ENCODE results near the gene NEDD4L. TPM values are rescaled to one million over a fixed set of nuclear protein-coding genes. Genes with fewer than 3 reads are reported as not detected.

Gene NEDD4L
- total and polyA plus RNA-seq, 2 experiments from 2014 or later, result 36.2 to 72.3 TPM

DNA sequence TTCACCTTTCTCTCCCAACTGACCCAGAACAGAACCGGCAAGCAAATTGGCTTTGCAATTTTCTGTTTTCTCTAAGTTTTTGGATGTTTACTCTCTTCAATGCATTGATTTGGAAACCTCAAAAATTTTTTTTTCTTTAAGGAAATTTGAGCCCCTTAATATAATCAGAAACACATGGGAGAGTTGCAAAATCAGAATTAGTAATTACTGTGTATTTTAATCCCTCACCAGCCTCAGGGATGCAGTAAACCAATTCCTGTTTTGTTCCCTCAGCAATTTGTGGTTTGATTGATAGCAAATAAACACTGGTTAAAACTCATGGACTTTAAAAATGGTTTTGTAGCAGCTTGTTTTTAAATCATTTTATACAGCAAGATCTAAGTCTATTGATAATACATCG, 281.5 kb downstream of the NEDD4L start:
- no peak for DNase-seq (ENCODE audit: low spot score)
- Mint-ChIP-seq H3K4me1 (no peaks in the 10 kb centered on the region), H3K9me3 (no peaks in the 10 kb centered on the region), H3K27me3 (ENCODE audit: insufficient read depth, low read depth, poor library complexity) (no peaks in the 10 kb centered on the region), H3K4me3 (no peak overlapping the region), H3K27ac (0 out of 2 replicates have a peak overlapping the region, but pooled peaks have one; percentile 6), H3K36me3 (ENCODE audit: low read depth) (peaks cover 22% of the 10 kb centered on the region)
- Histone ChIP-seq H3K9me2 (ENCODE audit: insufficient read depth) (no peaks in the 10 kb centered on the region), H3K4me3 (no peak overlapping the region), H3K27ac (ENCODE audit: low read depth) (no peak overlapping the region), H3K4me2 (no peak overlapping the region), H4K20me1 (replicated peaks; ENCODE audit: insufficient read depth) (0 out of 2 replicates have a peak, but pooled peaks cover 3% of the 10 kb centered on the region), H3F3A (replicated peaks; ENCODE audit: low read depth) (no peaks in the 10 kb centered on the region), H3K36me3 (ENCODE audit: insufficient read depth) (peaks cover 13% of the 10 kb centered on the region; the same call in 1 of the 2 replicates), H3K4me1 (ENCODE audit: insufficient read depth) (no peaks in the 10 kb centered on the region), H2AFZ (no peak overlapping the region), H3K79me2 (replicated peaks; ENCODE audit: insufficient read depth) (no peaks in the 10 kb centered on the region), H3K27me3 (ENCODE audit: insufficient read depth) (no peaks in the 10 kb centered on the region)
- no peak for ATAC-seq
- TF ChIP-seq CREB1 (CRISPR knock-in tag; IDR thresholded peaks at IDR 0.05; ENCODE audit: low read depth), result no peak
- no peak for TF ChIP-seq NANOG (IDR thresholded peaks at IDR 0.05; ENCODE audit: borderline replicate concordance)
- TF ChIP-seq ZNF331 (CRISPR knock-in tag; IDR thresholded peaks at IDR 0.05; ENCODE audit: low read depth), result no peak
- no peak for TF ChIP-seq EZH2 (IDR thresholded peaks at IDR 0.05; ENCODE audit: low read depth, unreplicated experiment)

DNA sequence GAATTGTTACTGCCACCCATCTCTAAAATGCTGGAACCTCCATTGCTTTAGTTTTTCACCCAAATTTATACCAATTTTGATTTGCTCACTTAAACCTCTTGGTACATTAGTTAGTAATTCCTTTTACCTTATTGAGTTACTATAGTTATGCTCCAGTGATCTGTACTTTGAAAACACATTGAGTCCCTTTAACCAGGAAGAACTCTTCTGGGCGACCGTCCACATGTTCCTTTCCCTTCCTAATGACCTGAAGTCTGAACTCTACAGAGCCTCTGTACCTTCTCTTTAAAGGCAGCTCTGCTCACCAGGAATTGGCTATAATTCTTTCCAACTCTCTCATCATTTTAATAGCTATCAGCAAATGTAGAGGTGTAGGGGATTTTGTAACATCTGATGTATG, 290.0 kb downstream of the NEDD4L start:
- Mint-ChIP-seq H3K27me3 (ENCODE audit: insufficient read depth, low read depth, poor library complexity) (no peaks in the 10 kb centered on the region), H3K9me3 (no peaks in the 10 kb centered on the region), H3K27ac (no peak overlapping the region), H3K36me3 (ENCODE audit: low read depth) (peaks cover 30% of the 10 kb centered on the region), H3K4me1 (peaks cover 41% of the 10 kb centered on the region), H3K4me3 (no peak overlapping the region)
- Histone ChIP-seq H3K4me1 (ENCODE audit: insufficient read depth) (peaks cover 39% of the 10 kb centered on the region), H3K36me3 (ENCODE audit: insufficient read depth) (0 out of 2 replicates have a peak, but pooled peaks cover 13% of the 10 kb centered on the region), H3K9me2 (ENCODE audit: insufficient read depth) (no peaks in the 10 kb centered on the region), H3K4me2 (no peak overlapping the region), H3K79me2 (replicated peaks; ENCODE audit: insufficient read depth) (no peaks in the 10 kb centered on the region), H2AFZ (no peak overlapping the region), H4K20me1 (replicated peaks; ENCODE audit: insufficient read depth) (peaks cover 3% of the 10 kb centered on the region; the same call in 1 of the 2 replicates), H3K27ac (ENCODE audit: low read depth) (no peak overlapping the region), H3K4me3 (no peak overlapping the region), H3F3A (replicated peaks; ENCODE audit: low read depth) (no peaks in the 10 kb centered on the region), H3K27me3 (ENCODE audit: insufficient read depth) (no peaks in the 10 kb centered on the region)
- ATAC-seq, result no peak
- no peak for DNase-seq (ENCODE audit: low spot score)
- TF ChIP-seq ZNF114 (CRISPR knock-in tag; IDR thresholded peaks at IDR 0.05) (no peak), POLR2AphosphoS5 (IDR thresholded peaks at IDR 0.05; ENCODE audit: low read depth) (no peak), EZH2 (IDR thresholded peaks at IDR 0.05; ENCODE audit: low read depth, unreplicated experiment) (no peak), NANOG (IDR thresholded peaks at IDR 0.05; ENCODE audit: borderline replicate concordance) (no peak), STAT1 (IDR thresholded peaks at IDR 0.05; ENCODE audit: unreplicated experiment) (no peak), CREB1 (CRISPR knock-in tag; IDR thresholded peaks at IDR 0.05; ENCODE audit: low read depth) (no peak), ZNF331 (CRISPR knock-in tag; IDR thresholded peaks at IDR 0.05; ENCODE audit: low read depth) (no peak)
- TF ChIP-seq, protein P1, sequence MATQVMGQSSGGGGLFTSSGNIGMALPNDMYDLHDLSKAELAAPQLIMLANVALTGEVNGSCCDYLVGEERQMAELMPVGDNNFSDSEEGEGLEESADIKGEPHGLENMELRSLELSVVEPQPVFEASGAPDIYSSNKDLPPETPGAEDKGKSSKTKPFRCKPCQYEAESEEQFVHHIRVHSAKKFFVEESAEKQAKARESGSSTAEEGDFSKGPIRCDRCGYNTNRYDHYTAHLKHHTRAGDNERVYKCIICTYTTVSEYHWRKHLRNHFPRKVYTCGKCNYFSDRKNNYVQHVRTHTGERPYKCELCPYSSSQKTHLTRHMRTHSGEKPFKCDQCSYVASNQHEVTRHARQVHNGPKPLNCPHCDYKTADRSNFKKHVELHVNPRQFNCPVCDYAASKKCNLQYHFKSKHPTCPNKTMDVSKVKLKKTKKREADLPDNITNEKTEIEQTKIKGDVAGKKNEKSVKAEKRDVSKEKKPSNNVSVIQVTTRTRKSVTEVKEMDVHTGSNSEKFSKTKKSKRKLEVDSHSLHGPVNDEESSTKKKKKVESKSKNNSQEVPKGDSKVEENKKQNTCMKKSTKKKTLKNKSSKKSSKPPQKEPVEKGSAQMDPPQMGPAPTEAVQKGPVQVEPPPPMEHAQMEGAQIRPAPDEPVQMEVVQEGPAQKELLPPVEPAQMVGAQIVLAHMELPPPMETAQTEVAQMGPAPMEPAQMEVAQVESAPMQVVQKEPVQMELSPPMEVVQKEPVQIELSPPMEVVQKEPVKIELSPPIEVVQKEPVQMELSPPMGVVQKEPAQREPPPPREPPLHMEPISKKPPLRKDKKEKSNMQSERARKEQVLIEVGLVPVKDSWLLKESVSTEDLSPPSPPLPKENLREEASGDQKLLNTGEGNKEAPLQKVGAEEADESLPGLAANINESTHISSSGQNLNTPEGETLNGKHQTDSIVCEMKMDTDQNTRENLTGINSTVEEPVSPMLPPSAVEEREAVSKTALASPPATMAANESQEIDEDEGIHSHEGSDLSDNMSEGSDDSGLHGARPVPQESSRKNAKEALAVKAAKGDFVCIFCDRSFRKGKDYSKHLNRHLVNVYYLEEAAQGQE (IDR thresholded peaks at IDR 0.05; ENCODE audit: unreplicated experiment), result no peak
- TF ChIP-seq, protein P2, sequence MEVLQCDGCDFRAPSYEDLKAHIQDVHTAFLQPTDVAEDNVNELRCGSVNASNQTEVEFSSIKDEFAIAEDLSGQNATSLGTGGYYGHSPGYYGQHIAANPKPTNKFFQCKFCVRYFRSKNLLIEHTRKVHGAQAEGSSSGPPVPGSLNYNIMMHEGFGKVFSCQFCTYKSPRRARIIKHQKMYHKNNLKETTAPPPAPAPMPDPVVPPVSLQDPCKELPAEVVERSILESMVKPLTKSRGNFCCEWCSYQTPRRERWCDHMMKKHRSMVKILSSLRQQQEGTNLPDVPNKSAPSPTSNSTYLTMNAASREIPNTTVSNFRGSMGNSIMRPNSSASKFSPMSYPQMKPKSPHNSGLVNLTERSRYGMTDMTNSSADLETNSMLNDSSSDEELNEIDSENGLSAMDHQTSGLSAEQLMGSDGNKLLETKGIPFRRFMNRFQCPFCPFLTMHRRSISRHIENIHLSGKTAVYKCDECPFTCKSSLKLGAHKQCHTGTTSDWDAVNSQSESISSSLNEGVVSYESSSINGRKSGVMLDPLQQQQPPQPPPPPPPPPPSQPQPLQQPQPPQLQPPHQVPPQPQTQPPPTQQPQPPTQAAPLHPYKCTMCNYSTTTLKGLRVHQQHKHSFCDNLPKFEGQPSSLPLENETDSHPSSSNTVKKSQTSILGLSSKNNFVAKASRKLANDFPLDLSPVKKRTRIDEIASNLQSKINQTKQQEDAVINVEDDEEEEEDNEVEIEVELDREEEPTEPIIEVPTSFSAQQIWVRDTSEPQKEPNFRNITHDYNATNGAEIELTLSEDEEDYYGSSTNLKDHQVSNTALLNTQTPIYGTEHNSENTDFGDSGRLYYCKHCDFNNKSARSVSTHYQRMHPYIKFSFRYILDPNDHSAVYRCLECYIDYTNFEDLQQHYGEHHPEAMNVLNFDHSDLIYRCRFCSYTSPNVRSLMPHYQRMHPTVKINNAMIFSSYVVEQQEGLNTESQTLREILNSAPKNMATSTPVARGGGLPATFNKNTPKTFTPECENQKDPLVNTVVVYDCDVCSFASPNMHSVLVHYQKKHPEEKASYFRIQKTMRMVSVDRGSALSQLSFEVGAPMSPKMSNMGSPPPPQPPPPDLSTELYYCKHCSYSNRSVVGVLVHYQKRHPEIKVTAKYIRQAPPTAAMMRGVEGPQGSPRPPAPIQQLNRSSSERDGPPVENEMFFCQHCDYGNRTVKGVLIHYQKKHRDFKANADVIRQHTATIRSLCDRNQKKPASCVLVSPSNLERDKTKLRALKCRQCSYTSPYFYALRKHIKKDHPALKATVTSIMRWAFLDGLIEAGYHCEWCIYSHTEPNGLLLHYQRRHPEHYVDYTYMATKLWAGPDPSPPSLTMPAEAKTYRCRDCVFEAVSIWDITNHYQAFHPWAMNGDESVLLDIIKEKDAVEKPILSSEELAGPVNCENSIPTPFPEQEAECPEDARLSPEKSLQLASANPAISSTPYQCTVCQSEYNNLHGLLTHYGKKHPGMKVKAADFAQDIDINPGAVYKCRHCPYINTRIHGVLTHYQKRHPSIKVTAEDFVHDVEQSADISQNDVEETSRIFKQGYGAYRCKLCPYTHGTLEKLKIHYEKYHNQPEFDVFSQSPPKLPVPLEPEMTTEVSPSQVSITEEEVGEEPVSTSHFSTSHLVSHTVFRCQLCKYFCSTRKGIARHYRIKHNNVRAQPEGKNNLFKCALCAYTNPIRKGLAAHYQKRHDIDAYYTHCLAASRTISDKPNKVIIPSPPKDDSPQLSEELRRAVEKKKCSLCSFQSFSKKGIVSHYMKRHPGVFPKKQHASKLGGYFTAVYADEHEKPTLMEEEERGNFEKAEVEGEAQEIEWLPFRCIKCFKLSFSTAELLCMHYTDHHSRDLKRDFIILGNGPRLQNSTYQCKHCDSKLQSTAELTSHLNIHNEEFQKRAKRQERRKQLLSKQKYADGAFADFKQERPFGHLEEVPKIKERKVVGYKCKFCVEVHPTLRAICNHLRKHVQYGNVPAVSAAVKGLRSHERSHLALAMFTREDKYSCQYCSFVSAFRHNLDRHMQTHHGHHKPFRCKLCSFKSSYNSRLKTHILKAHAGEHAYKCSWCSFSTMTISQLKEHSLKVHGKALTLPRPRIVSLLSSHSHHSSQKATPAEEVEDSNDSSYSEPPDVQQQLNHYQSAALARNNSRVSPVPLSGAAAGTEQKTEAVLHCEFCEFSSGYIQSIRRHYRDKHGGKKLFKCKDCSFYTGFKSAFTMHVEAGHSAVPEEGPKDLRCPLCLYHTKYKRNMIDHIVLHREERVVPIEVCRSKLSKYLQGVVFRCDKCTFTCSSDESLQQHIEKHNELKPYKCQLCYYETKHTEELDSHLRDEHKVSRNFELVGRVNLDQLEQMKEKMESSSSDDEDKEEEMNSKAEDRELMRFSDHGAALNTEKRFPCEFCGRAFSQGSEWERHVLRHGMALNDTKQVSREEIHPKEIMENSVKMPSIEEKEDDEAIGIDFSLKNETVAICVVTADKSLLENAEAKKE (CRISPR knock-in tag; IDR thresholded peaks at IDR 0.05), result no peak
- TF ChIP-seq, protein P3, sequence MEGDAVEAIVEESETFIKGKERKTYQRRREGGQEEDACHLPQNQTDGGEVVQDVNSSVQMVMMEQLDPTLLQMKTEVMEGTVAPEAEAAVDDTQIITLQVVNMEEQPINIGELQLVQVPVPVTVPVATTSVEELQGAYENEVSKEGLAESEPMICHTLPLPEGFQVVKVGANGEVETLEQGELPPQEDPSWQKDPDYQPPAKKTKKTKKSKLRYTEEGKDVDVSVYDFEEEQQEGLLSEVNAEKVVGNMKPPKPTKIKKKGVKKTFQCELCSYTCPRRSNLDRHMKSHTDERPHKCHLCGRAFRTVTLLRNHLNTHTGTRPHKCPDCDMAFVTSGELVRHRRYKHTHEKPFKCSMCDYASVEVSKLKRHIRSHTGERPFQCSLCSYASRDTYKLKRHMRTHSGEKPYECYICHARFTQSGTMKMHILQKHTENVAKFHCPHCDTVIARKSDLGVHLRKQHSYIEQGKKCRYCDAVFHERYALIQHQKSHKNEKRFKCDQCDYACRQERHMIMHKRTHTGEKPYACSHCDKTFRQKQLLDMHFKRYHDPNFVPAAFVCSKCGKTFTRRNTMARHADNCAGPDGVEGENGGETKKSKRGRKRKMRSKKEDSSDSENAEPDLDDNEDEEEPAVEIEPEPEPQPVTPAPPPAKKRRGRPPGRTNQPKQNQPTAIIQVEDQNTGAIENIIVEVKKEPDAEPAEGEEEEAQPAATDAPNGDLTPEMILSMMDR (conservative IDR thresholded peaks at IDR 0.05; ENCODE audit: low read depth in 2 of 2), result no peak
